Heart left ventricle (tissue), 16 donors: ENCODE measurements around the gene SCFD2. TPM values are rescaled to one million over a fixed set of nuclear protein-coding genes. Genes with fewer than 3 reads are reported as not detected.

Experiments
- ATAC-seq, 4 donors: fragments of 200-7000 bp; cut with Tn5 transposase; one replicate each; pipeline ENCODE4 v1.9.1; 2020 to 2022; ENCODE audit warnings: moderate library complexity in 4 of 4, mild to moderate bottlenecking in 3 of 4, moderate number of reproducible peaks in 1 of 4
- DNase-seq, 5 donors: peaks; one replicate each; pipeline ENCODE4 v3.0.0-alpha.2; 2020
- H3K27ac ChIP-seq, 12 donors: fragments of 200-600 bp; sonication (generic) in 4 of 12; one replicate each; pipeline versions ENCODE4 v1.5.0 to v1.8.0; 2016 to 2022; ENCODE audit warnings: mild to moderate bottlenecking in 2 of 12
- H3K27me3 ChIP-seq, 9 donors: fragments of 200-600 bp; sonication (generic) in 2 of 9; one replicate each; pipeline versions ENCODE4 v1.5.1 to v1.8.0; 2016 to 2022; ENCODE audit warnings: mild to moderate bottlenecking in 3 of 9
- H3K36me3 ChIP-seq, 9 donors: fragments of 200-600 bp; sonication (generic) in 2 of 9; one replicate each; pipeline versions ENCODE4 v1.5.0 to v1.8.0; 2018 to 2022; ENCODE audit warnings: mild to moderate bottlenecking in 2 of 9
- H3K4me1 ChIP-seq, 12 donors: fragments of 200-600 bp; sonication (generic) in 4 of 12; one replicate each; pipeline versions ENCODE4 v1.5.0 to v1.8.0; 2016 to 2022; ENCODE audit warnings: mild to moderate bottlenecking in 3 of 12
- H3K4me3 ChIP-seq, 12 donors: fragments of 200-600 bp; sonication (generic) in 4 of 12; one replicate each; pipeline versions ENCODE4 v1.5.0 to v1.8.0; 2017 to 2022; ENCODE audit warnings: mild to moderate bottlenecking in 9 of 12, moderate library complexity in 4 of 12
- H3K9me3 ChIP-seq, 12 donors: fragments of 200-600 bp; sonication (generic) in 4 of 12; one replicate each; pipeline versions ENCODE4 v1.5.0 to v1.8.0; 2016 to 2022; ENCODE audit warnings: mild to moderate bottlenecking in 1 of 12
- CTCF ChIP-seq, 12 donors: fragments of 200-600 bp; sonication (generic) in 4 of 12; IDR thresholded peaks; one replicate each; pipeline versions ENCODE4 v1.5.0 to v1.8.0; 2018 to 2022; ENCODE audit warnings: antibody characterized with exemption in 12 of 12, mild to moderate bottlenecking in 5 of 12
- POLR2A ChIP-seq, 2 donors: fragments of 450-650 bp; IDR thresholded peaks; one replicate each; pipeline ENCODE4 v1.6.1; 2017; ENCODE audit warnings: antibody characterized with exemption in 2 of 2, mild to moderate bottlenecking in 2 of 2, moderate library complexity in 2 of 2
- WGBS, 4 donors: extraction: QIAGEN DNeasy Blood & Tissue Kit in 2 of 4; methylation state at CpG; one replicate each; pipeline versions ENCODE4 v1.1.5 to v1.1.7; 2013 to 2018; 5-methylcytosine and 5-hydroxymethylcytosine counted together
- intact Hi-C, 10 donors: fragments of 100-400 bp; cut with DNase I; formaldehyde crosslinking; loops; one replicate each; pipeline versions ENCODE4 v1.11.1 to v1.14.2; 2022
- polyA plus RNA-seq, 2 donors: library from polyadenylated mRNA; stranded (reverse); fragments of 200-250 nt; gene quantifications; one replicate each; pipeline ENCODE4 v1.2.3, GENCODE V29; 2013
- total RNA-seq, 9 donors: library from RNA; depleted of rRNA in 2 of 9; stranded (reverse); fragments of >200 nt in 2 of 9; fragmentation: NEBNext Ultra II Directional in 3 of 9; extraction: Animal tissue kit (Norgen Biotek cat#: 25700) in 3 of 9; gene quantifications; one replicate each; pipeline versions ENCODE4 v1.1.0 to v1.2.4, GENCODE V29; 2016 to 2023
- donor health status: ischemic (EF 13 %, LVEDD 7.1; RV severe dilation, severe dysfunction).
- donor health status: healthy with polysubstance abuse.
- donor health status: DM: no; HTN: yes; CAD: no.
- donor health status: DM: no; HTN: no; CAD: no.
- donor health status: ischemic (EF 25% LVEDD 6.9; RV normal size, moderate dysfunction).
- donor health status: ischemic (EF 25% LVEDD 5.7; RV mildly dilated, moderate dysfunction).
- donor health status: healthy.
- donor health status: DM: yes; HTN: yes; CAD: no.
- donor health status: ischemic (EF 35%, LVEDD 5.7; RV mildly dilated, moderate dysfunction).
- donor health status: nonischemic (EF 11% LVEDD 7.7; RV severe dilation, severe dysfunction).
- donor health status: DM: yes; HTN: yes; CAD: no.
- donor health status: PGD.
- donor health status: ischemic (EF 29% LVEDD 5.4; RV normal size, mild dysfunction).
- donor health status: nonischemic (EF 23%, LVEDD 6.1; RV moderate dilation, normal function).

Gene SCFD2
- total and polyA plus RNA-seq, 11 donors, result 3.7 to 14.0 (median 9.8) TPM

GRCh38 chr4:52861171-52861823 is 504.6 kb downstream of the SCFD2 start:
- peak overlapping the region in 6 of 12 donors; percentile 66 to 90 (median 83) for H3K27ac ChIP-seq
- DNase-seq, result no peak
- H3K9me3 ChIP-seq, result peaks cover 0 to 10% (median 3%) of the 10 kb centered on the region in 12 donors
- intact Hi-C loops, result loop anchor here in 9 of 10 donors (5.0 to 10.0 kb wide), 11 partner anchors 94 to 486 kb away; no protein-coding TSS in a partner anchor
- H3K36me3 ChIP-seq, result peaks cover 0 to 13% (median 4%) of the 10 kb centered on the region in 9 donors
- H3K4me1 ChIP-seq, result peaks cover 0 to 41% (median 27%) of the 10 kb centered on the region in 12 donors
- 37 to 39% (median 38%) methylated on average over 26 of the region's 26 CpGs for WGBS, 4 donors
- peak in 2 of 4 donors; percentile 3 to 28 for ATAC-seq
- peaks cover 0 to 15% (median 0%) of the 10 kb centered on the region in 9 donors for H3K27me3 ChIP-seq
- TF ChIP-seq POLR2A (IDR thresholded peaks at IDR 0.05) (no peak), CTCF (IDR thresholded peaks at IDR 0.05) (no peak)
- H3K4me3 ChIP-seq, result peak overlapping the region; percentile 64 to 91 (median 74)

GRCh38 chr4:52860361-52860760 is 505.5 kb downstream of the SCFD2 start:
- Histone ChIP-seq H3K27ac (no peak overlapping the region), H3K4me3 (no peak overlapping the region), H3K36me3 (peaks cover 0 to 4% (median 0%) of the 10 kb centered on the region in 9 donors), H3K4me1 (peaks cover 0 to 32% (median 20%) of the 10 kb centered on the region in 12 donors), H3K9me3 (peaks cover 0 to 10% (median 3%) of the 10 kb centered on the region in 12 donors), H3K27me3 (peaks cover 0 to 15% (median 0%) of the 10 kb centered on the region in 9 donors)
- 86 to 94% (median 93%) methylated on average over 2 of the region's 2 CpGs for WGBS, 4 donors
- TF ChIP-seq CTCF (IDR thresholded peaks at IDR 0.05) (no peak), POLR2A (IDR thresholded peaks at IDR 0.05) (no peak)
- ATAC-seq (no peak), DNase-seq (no peak)
- intact Hi-C loops, result loop anchor here in 9 of 10 donors (5.0 to 10.0 kb wide), 11 partner anchors 94 to 486 kb away; no protein-coding TSS in a partner anchor

GRCh38 chr4:52856801-52857200 is 509.1 kb downstream of the SCFD2 start:
- Histone ChIP-seq H3K4me1 (peaks cover 0 to 28% (median 19%) of the 10 kb centered on the region in 12 donors), H3K4me3 (no peak overlapping the region), H3K9me3 (peaks cover 0 to 10% (median 3%) of the 10 kb centered on the region in 12 donors), H3K27ac (no peak overlapping the region), H3K27me3 (peaks cover 0 to 7% (median 0%) of the 10 kb centered on the region in 9 donors), H3K36me3 (no peaks in the 10 kb centered on the region)
- WGBS, 4 donors, result 86 to 97% (median 95%) methylated on average over 1 of the region's 1 CpG
- DNase-seq (no peak), ATAC-seq (no peak)
- no peak for TF ChIP-seq CTCF (IDR thresholded peaks at IDR 0.05)
- no peak for TF ChIP-seq POLR2A (IDR thresholded peaks at IDR 0.05)
- intact Hi-C loops, result no loop called here

GRCh38 chr4:52853351-52853750 is 512.5 kb downstream of the SCFD2 start:
- Histone ChIP-seq H3K27ac (peak overlapping the region in 5 of 12 donors; percentile 20 to 59 (median 33)), H3K4me3 (no peak overlapping the region), H3K9me3 (peaks cover 0 to 9% (median 2%) of the 10 kb centered on the region in 12 donors), H3K27me3 (no peaks in the 10 kb centered on the region), H3K36me3 (no peaks in the 10 kb centered on the region), H3K4me1 (peaks cover 0 to 23% (median 15%) of the 10 kb centered on the region in 12 donors)
- TF ChIP-seq CTCF (IDR thresholded peaks at IDR 0.05) (no peak), POLR2A (IDR thresholded peaks at IDR 0.05) (no peak)
- intact Hi-C loops, result no loop called here
- no peak for DNase-seq
- ATAC-seq, result peak; percentile 56 to 67 (median 64)
